Measurements from ENCODE around the gene DMBX1.

DNA sequence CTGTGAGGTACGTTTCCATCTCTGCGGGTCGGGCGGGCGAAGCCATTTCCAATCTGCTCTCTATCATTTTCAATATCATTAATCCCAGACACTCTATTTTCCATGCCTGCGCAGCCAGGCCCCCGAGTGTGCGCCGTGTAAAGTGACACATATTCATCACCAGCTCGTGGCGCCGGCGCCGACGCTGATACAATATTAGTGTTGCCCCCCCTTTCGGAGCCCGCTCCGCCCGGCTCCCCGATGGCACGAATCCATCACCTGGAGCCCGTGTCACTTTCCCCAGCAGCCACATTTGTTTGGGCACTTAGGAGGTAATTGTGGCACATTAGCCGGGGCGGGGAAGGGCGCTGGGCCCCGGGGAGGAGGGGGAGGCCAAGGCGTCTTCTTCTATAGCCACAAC lies 33.7 kb upstream of the DMBX1 start:
- TF ChIP-seq, protein P1, sequence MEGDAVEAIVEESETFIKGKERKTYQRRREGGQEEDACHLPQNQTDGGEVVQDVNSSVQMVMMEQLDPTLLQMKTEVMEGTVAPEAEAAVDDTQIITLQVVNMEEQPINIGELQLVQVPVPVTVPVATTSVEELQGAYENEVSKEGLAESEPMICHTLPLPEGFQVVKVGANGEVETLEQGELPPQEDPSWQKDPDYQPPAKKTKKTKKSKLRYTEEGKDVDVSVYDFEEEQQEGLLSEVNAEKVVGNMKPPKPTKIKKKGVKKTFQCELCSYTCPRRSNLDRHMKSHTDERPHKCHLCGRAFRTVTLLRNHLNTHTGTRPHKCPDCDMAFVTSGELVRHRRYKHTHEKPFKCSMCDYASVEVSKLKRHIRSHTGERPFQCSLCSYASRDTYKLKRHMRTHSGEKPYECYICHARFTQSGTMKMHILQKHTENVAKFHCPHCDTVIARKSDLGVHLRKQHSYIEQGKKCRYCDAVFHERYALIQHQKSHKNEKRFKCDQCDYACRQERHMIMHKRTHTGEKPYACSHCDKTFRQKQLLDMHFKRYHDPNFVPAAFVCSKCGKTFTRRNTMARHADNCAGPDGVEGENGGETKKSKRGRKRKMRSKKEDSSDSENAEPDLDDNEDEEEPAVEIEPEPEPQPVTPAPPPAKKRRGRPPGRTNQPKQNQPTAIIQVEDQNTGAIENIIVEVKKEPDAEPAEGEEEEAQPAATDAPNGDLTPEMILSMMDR (conservative IDR thresholded peaks at IDR 0.05) = no peak
- no peak for TF ChIP-seq ZFX (IDR thresholded peaks at IDR 0.05)

Measured in C4-2B (cell line).